Measurements from ENCODE around the gene COX17. TPM values are rescaled to one million over a fixed set of nuclear protein-coding genes. Genes with fewer than 3 reads are reported as not detected.
A peak's percentile ranks its signal among the peaks of the same experiment; 100 is the strongest.

Gene COX17
- total RNA-seq, 5 donors from 2014 or later (not counting 1 experiment from before 2014, with no cell fraction given), result 20.5 to 33.1 (median 30.6) TPM

DNA sequence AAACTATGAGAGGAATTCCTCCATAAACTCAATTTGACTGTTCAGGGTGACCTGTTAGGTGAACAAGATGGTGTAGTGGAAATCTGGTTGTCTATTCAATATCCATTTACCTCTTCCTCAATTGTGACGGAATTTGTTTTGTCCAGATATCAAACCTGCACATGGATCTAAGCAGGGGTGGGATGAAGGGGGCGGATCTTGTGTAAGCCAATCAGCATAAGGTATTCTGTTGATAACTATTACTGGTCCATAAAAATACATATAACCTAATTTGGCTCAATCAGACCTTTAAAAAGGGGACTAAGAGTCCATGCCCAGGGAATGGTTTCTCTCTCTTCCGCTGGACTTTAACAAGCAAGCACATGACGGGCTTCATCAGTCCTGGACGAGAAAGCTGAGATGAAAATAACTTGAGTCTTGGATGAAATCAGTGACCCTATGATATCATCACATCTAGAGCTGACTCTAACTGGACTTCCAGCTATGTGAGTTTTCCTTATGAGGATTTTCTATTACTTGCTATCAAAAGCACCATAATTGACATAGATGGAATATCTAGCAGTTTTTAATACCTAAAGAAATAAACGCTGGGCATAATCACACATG lies 11.1 kb downstream of the COX17 start:
- H3K27ac ChIP-seq (ENCODE audit: low read length), result no peak overlapping the region
- no peak for DNase-seq
- H3K27me3 Mint-ChIP-seq, result no peaks in the 10 kb centered on the region
- no peaks in the 10 kb centered on the region for H3K4me1 ChIP-seq (ENCODE audit: control insufficient read depth in 1 of 2, extremely low read depth in 1 of 2, insufficient read depth in 2 of 2, low read length in 2 of 2)
- CTCF ChIA-PET, result no interaction called here
- no CpG with 5 or more reads among the region's 6 CpGs for WGBS (ENCODE audit: insufficient coverage)
- no peak overlapping the region for H3K4me3 Mint-ChIP-seq
- no peaks in the 10 kb centered on the region for H3K9me3 Mint-ChIP-seq
- no peak for ATAC-seq (replicated peaks in 1 of 4)
- H3K27ac Mint-ChIP-seq, result no peak overlapping the region
- H3K9me3 ChIP-seq, result no peaks in the 10 kb centered on the region
- H3K36me3 ChIP-seq (ENCODE audit: control insufficient read depth in 2 of 2, extremely low read depth in 1 of 2, insufficient read depth in 1 of 2, low read length in 1 of 2), result peaks cover 0 to 15% of the 10 kb centered on the region in 2 donors
- H3K36me3 Mint-ChIP-seq, result peaks cover 16% of the 10 kb centered on the region
- H3K27me3 ChIP-seq (replicated peaks in 1 of 2; ENCODE audit: control insufficient read depth in 2 of 2, extremely low read depth in 1 of 2, insufficient read depth in 2 of 2, low read length in 1 of 2), result no peaks in the 10 kb centered on the region
- peaks cover 0 to 8% (median 7%) of the 10 kb centered on the region in 3 donors for H3K4me1 Mint-ChIP-seq
- H3K4me3 ChIP-seq (ENCODE audit: control insufficient read depth in 1 of 2, extremely low read depth in 1 of 2, low read length in 1 of 2), result no peak overlapping the region
- POLR2A ChIA-PET, result no interaction called here

DNA sequence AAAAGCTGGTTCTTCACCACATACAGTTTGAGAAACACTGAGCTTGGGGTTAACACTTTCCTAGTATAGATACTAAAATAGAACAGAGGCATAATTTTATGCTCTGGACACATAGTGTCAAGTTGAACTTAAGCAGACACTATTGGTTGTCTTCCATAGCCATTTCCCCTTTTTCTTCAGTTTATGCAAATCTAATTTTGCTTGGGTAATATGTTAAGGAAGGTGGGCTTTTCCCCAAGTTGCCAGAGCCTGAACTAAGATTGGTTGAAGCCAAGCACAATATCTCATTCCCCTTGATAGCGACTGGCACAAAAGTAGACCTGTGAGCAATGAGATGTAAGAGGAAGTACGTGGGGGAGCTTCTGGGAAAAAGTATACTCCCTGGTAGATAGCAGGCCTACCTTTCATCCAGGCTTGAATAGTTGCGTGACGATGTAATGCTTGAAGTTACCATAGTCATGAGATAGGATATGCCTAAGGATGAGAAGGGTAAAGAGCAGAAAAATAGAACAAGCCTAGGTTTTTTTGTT lies 12.3 kb downstream of the COX17 start:
- no peaks in the 10 kb centered on the region for H3K27me3 Mint-ChIP-seq
- H3K27ac Mint-ChIP-seq, result no peak overlapping the region
- Histone ChIP-seq H3K9me3 (no peaks in the 10 kb centered on the region), H3K27me3 (replicated peaks in 1 of 2; ENCODE audit: control insufficient read depth in 2 of 2, extremely low read depth in 1 of 2, insufficient read depth in 2 of 2, low read length in 1 of 2) (no peaks in the 10 kb centered on the region), H3K4me1 (ENCODE audit: control insufficient read depth in 1 of 2, extremely low read depth in 1 of 2, insufficient read depth in 2 of 2, low read length in 2 of 2) (no peaks in the 10 kb centered on the region), H3K27ac (ENCODE audit: low read length) (no peak overlapping the region), H3K4me3 (ENCODE audit: control insufficient read depth in 1 of 2, extremely low read depth in 1 of 2, low read length in 1 of 2) (no peak overlapping the region), H3K36me3 (ENCODE audit: control insufficient read depth in 2 of 2, extremely low read depth in 1 of 2, insufficient read depth in 1 of 2, low read length in 1 of 2) (peaks cover 3 to 6% of the 10 kb centered on the region in 2 donors)
- POLR2A ChIA-PET, result interaction anchor here in 1 of 2 donors (0.5 kb wide), 1 partner anchor 547 kb away, joined by 3 read pairs; no protein-coding TSS in a partner anchor
- H3K36me3 Mint-ChIP-seq, result peaks cover 9% of the 10 kb centered on the region
- H3K9me3 Mint-ChIP-seq, result no peaks in the 10 kb centered on the region
- H3K4me3 Mint-ChIP-seq, result no peak overlapping the region
- ATAC-seq (replicated peaks in 1 of 4) (no peak), DNase-seq (no peak)
- CTCF ChIA-PET, result no interaction called here
- 91% methylated on average over 3 of the region's 4 CpGs for WGBS (ENCODE audit: insufficient coverage)
- H3K4me1 Mint-ChIP-seq, result peaks cover 0 to 1% (median under 1%) of the 10 kb centered on the region in 3 donors

DNA sequence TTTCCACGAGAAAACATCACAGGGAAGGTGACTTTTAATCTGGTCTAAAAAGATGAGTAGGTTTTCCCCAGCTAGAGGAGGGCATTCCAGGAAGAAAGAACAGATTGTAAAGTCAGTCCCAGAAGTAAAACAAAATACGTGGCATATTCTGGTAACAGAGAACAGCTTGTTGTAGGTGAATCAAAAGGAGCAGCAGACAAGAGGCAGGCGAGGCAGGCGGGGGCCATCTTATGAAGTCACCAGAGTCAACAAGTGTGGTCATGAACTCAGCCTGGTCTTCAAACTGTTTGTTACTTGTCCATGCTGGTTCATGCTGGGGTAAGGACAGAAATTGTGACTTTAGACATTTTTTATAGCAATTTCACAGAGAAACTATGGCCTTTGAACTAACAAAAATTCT lies 12.8 kb downstream of the COX17 start:
- H3K4me1 Mint-ChIP-seq, result no peaks in the 10 kb centered on the region
- Histone ChIP-seq H3K27me3 (replicated peaks in 1 of 2; ENCODE audit: control insufficient read depth in 2 of 2, extremely low read depth in 1 of 2, insufficient read depth in 2 of 2, low read length in 1 of 2) (no peaks in the 10 kb centered on the region), H3K4me3 (ENCODE audit: control insufficient read depth in 1 of 2, extremely low read depth in 1 of 2, low read length in 1 of 2) (no peak overlapping the region), H3K36me3 (ENCODE audit: control insufficient read depth in 2 of 2, extremely low read depth in 1 of 2, insufficient read depth in 1 of 2, low read length in 1 of 2) (peaks cover 3 to 8% of the 10 kb centered on the region in 2 donors), H3K4me1 (ENCODE audit: control insufficient read depth in 1 of 2, extremely low read depth in 1 of 2, insufficient read depth in 2 of 2, low read length in 2 of 2) (no peaks in the 10 kb centered on the region), H3K9me3 (no peaks in the 10 kb centered on the region), H3K27ac (ENCODE audit: low read length) (no peak overlapping the region)
- ChIA-PET POLR2A (interaction anchor here in 1 of 2 donors (0.5 kb wide), 1 partner anchor 548 kb away, joined by 3 read pairs; no protein-coding TSS in a partner anchor), CTCF (no interaction called here)
- ATAC-seq (replicated peaks in 1 of 4), result no peak
- peaks cover 12% of the 10 kb centered on the region for H3K36me3 Mint-ChIP-seq
- no peak overlapping the region for H3K4me3 Mint-ChIP-seq
- H3K27ac Mint-ChIP-seq, result peak overlapping the region in 1 of 2 donors; percentile 1
- WGBS (ENCODE audit: insufficient coverage), result 84% methylated on average over 3 of the region's 4 CpGs
- no peak for DNase-seq
- H3K27me3 Mint-ChIP-seq, result no peaks in the 10 kb centered on the region
- no peaks in the 10 kb centered on the region for H3K9me3 Mint-ChIP-seq

DNA sequence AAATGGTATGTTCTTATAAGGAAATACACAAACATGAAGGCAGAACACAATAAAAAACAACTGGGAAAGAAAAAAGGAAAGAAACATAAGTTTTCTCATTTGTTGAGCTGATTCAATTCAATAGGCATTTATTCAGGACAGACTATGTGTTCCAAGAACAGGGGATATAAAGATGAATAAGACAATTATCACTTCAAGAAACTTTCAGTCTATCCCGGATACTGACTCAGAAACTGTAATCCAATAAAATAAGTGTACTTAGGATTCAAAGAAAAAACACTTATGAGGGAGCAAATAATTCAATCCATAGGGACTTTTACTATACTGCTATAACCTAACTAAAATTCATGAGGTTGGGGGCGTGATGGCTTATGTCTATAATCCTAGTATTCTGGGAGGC lies 13.3 kb downstream of the COX17 start:
- DNase-seq (no peak), ATAC-seq (replicated peaks in 1 of 4) (no peak)
- no peak overlapping the region for H3K27ac Mint-ChIP-seq
- H3K4me3 Mint-ChIP-seq, result no peak overlapping the region
- no peaks in the 10 kb centered on the region for H3K9me3 Mint-ChIP-seq
- ChIA-PET POLR2A (no interaction called here), CTCF (interaction anchor here in 1 of 2 donors (0.8 kb wide), 1 partner anchor 32 kb away, joined by 4 read pairs; no protein-coding TSS in a partner anchor)
- H3K4me1 Mint-ChIP-seq, result no peaks in the 10 kb centered on the region
- H3K36me3 Mint-ChIP-seq, result peaks cover 15% of the 10 kb centered on the region
- H3K4me3 ChIP-seq (ENCODE audit: control insufficient read depth in 1 of 2, extremely low read depth in 1 of 2, low read length in 1 of 2), result no peak overlapping the region
- no peaks in the 10 kb centered on the region for H3K27me3 ChIP-seq (replicated peaks in 1 of 2; ENCODE audit: control insufficient read depth in 2 of 2, extremely low read depth in 1 of 2, insufficient read depth in 2 of 2, low read length in 1 of 2)
- WGBS (ENCODE audit: insufficient coverage), result no CpG with 5 or more reads among the region's 2 CpGs
- H3K27ac ChIP-seq (ENCODE audit: low read length), result no peak overlapping the region
- no peaks in the 10 kb centered on the region for H3K27me3 Mint-ChIP-seq
- no peaks in the 10 kb centered on the region for H3K9me3 ChIP-seq
- H3K36me3 ChIP-seq (ENCODE audit: control insufficient read depth in 2 of 2, extremely low read depth in 1 of 2, insufficient read depth in 1 of 2, low read length in 1 of 2), result peaks cover 3 to 7% of the 10 kb centered on the region in 2 donors
- no peaks in the 10 kb centered on the region for H3K4me1 ChIP-seq (ENCODE audit: control insufficient read depth in 1 of 2, extremely low read depth in 1 of 2, insufficient read depth in 2 of 2, low read length in 2 of 2)

DNA sequence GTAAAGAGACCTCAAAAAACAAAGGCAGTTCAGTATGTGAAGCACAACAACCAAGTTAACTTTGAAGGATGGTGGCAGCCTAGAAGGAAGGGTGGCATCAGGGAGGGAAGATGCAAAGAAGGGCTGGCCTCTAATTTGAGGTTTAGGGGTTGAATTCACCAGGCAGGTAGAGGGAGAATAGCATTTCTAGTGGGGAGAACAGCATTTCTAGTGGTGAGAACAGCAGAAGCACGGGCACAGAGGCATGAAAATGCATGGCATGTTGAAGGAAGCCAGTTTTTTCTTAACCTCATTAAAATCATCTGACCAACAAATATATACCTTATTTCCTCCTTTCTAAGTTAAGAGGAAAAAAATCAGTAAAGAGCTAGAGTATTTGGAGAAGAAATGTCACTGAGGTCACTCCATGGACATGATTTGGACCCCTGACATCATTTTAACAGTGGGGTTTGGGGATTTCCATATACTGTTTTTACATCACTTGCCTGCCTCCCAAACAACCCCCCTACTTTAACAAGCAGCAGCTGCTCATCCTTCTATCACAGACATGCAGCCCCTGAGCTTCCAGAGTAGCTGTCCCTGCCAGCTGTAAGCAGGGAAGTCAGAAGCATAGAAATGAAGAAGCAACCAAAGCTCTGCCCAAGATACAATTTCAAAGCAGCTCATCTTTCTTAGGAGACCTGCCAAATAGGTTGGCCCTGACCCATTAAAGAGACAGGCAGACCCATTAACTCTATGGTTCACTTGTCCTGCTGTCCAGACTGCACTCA lies 14.4 kb downstream of the COX17 start:
- Mint-ChIP-seq H3K4me1 (no peaks in the 10 kb centered on the region), H3K27me3 (no peaks in the 10 kb centered on the region), H3K9me3 (no peaks in the 10 kb centered on the region), H3K36me3 (peaks cover 20% of the 10 kb centered on the region), H3K4me3 (no peak overlapping the region), H3K27ac (no peak overlapping the region)
- no peak for DNase-seq
- CTCF ChIA-PET, result interaction anchor here in 1 of 2 donors (0.7 to 0.8 kb wide), 2 partner anchors 33 to 249 kb away, joined by 3 to 4 read pairs; no protein-coding TSS in a partner anchor
- WGBS (ENCODE audit: insufficient coverage), result no CpG with 5 or more reads among the region's 1 CpG
- ATAC-seq (replicated peaks in 1 of 4), result no peak
- Histone ChIP-seq H3K36me3 (ENCODE audit: control insufficient read depth in 2 of 2, extremely low read depth in 1 of 2, insufficient read depth in 1 of 2, low read length in 1 of 2) (peaks cover 3% of the 10 kb centered on the region in 2 donors), H3K9me3 (no peaks in the 10 kb centered on the region), H3K27me3 (replicated peaks in 1 of 2; ENCODE audit: control insufficient read depth in 2 of 2, extremely low read depth in 1 of 2, insufficient read depth in 2 of 2, low read length in 1 of 2) (no peaks in the 10 kb centered on the region), H3K4me1 (ENCODE audit: control insufficient read depth in 1 of 2, extremely low read depth in 1 of 2, insufficient read depth in 2 of 2, low read length in 2 of 2) (no peaks in the 10 kb centered on the region), H3K4me3 (ENCODE audit: control insufficient read depth in 1 of 2, extremely low read depth in 1 of 2, low read length in 1 of 2) (no peak overlapping the region), H3K27ac (ENCODE audit: low read length) (no peak overlapping the region)
- POLR2A ChIA-PET, result no interaction called here

DNA sequence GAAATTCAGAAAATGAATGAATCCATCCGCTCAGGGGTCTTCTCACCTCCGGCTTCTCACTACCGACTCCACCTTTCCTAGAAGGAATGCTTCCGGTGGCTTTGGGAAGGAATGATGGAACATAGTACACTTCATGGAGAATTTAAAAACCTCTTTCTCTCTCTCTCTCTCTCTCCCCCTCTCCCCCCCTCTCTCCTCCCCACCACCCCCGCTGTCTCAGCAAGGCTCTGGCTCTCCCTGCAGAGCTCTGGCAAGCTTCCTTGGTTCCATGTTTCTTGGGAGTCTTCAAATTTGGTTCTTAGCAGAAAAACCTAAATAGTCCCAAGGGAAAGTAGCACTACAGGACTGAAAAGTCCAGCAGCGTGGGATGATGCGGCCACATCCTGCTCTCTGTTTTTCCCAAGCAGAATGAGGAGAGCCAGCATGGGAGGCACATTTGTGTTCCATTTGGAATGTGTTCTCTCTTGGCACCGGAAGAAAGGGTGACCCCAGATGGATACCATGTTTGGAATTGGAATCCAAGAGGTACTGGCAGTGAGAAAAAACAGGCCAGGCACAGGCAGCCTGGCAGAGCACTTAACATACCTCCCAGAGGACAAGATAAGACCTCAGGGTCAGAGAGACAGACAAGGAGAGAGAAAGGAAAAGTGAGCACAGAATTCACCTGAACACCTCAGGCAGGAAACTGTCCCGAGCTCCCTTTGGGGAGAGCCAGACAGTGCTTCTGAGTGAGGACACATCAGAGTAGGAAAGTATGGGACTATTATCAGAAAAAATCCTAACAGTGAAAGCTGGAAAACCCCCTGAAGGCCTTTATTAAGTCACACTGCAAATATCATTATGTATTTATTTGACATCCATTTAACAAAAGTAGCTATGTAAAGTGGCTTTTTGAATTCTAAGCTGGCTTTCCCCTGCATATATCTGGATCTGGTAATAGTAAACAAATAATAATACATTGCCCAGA lies 16.4 kb downstream of the COX17 start, which contains the start of gene POPDC2:
TSS of gene POPDC2 (minus strand) at position 116 of the 967 bp plus-strand sequence. CDS start 166 bp downstream, outside the sequence.
- ChIA-PET POLR2A (interaction anchor here in 1 of 2 donors (0.5 kb wide), 2 partner anchors 24 to 513 kb away, joined by 4 read pairs; no protein-coding TSS in a partner anchor), CTCF (interaction anchor here in 1 of 2 donors (1.2 kb wide), 1 partner anchor 10 kb away, joined by 3 read pairs; no protein-coding TSS in a partner anchor)
- H3K27me3 ChIP-seq (replicated peaks in 1 of 2; ENCODE audit: control insufficient read depth in 2 of 2, extremely low read depth in 1 of 2, insufficient read depth in 2 of 2, low read length in 1 of 2), result no peaks in the 10 kb centered on the region
- no peak within 1 kb of the TSS for H3K4me3 Mint-ChIP-seq
- no peaks in the 10 kb centered on the region for H3K4me1 ChIP-seq (ENCODE audit: control insufficient read depth in 1 of 2, extremely low read depth in 1 of 2, insufficient read depth in 2 of 2, low read length in 2 of 2)
- no peaks in the 10 kb centered on the region for H3K27me3 Mint-ChIP-seq
- no peak within 1 kb of the TSS for H3K4me3 ChIP-seq (ENCODE audit: control insufficient read depth in 1 of 2, extremely low read depth in 1 of 2, low read length in 1 of 2)
- ATAC-seq (replicated peaks in 1 of 4) (no peak), DNase-seq (no peak)
- no peak within 1 kb of the TSS for H3K27ac ChIP-seq (ENCODE audit: low read length)
- H3K36me3 ChIP-seq (ENCODE audit: control insufficient read depth in 2 of 2, extremely low read depth in 1 of 2, insufficient read depth in 1 of 2, low read length in 1 of 2), result peaks cover 3 to 10% of the 10 kb centered on the region in 2 donors
- H3K4me1 Mint-ChIP-seq, result no peaks in the 10 kb centered on the region
- H3K36me3 Mint-ChIP-seq, result peaks cover 34% of the 10 kb centered on the region
- no peaks in the 10 kb centered on the region for H3K9me3 ChIP-seq
- H3K9me3 Mint-ChIP-seq, result no peaks in the 10 kb centered on the region
- 100% methylated on average over 2 of the region's 9 CpGs for WGBS (ENCODE audit: insufficient coverage)
- no peak within 1 kb of the TSS for H3K27ac Mint-ChIP-seq

Measured in T-cell (primary cell).